GM12878 (cell line): ENCODE data around the gene SCMH1. TPM values are rescaled to one million over a fixed set of nuclear protein-coding genes. Genes with fewer than 3 reads are reported as not detected.

Source experiments
- ATAC-seq: fragments of 200-7000 bp; cut with Tn5 transposase; 3 replicates; pipeline ENCODE4 v1.9.1; 2020; ENCODE audit warnings: mild to moderate bottlenecking, moderate library complexity
- BruUV-seq: library from RNA; stranded (reverse); fragments of 400-500 nt; replicated peaks from 2 replicates; lab custom pipeline; 2021; lab: Mats Ljungman, UMichigan
- CTCF ChIA-PET: fragments of 300-600 bp; sonication (Branson Sonifier 250); formaldehyde crosslinking; extraction: SDS; loops from one replicate; lab custom pipeline; 2021; ENCODE audit warnings: inconsistent platforms; lab: Yijun Ruan, JAX
- POLR2A ChIA-PET: fragments of 350-600 bp; formaldehyde crosslinking; extraction: SDS; loops from one replicate; lab custom pipeline; 2021; ENCODE audit warnings: inconsistent platforms; lab: Charles Lee
- RAD21 ChIA-PET: fragments of 300-600 bp; sonication (Branson Sonifier 250); formaldehyde crosslinking; loops from one replicate; lab custom pipeline; 2023; ENCODE audit warnings: antibody characterized with exemption; ENCODE audit not compliant: unreplicated experiment; lab: Charles Lee
- SMC1A ChIA-PET: fragments of 300-600 bp; sonication (Branson Sonifier 250); formaldehyde crosslinking; loops from one replicate; lab custom pipeline; 2023; ENCODE audit not compliant: unreplicated experiment, uncharacterized antibody; lab: Charles Lee
- DNase-seq: peaks from one replicate; pipeline ENCODE4 v3.0.0-alpha.2; 2011; ENCODE audit warnings: low read depth, low spot score
- FAIRE-seq: peaks from 3 replicates; lab custom pipeline; 2011; peaks lifted over from hg19 to GRCh38; lab: Jason Lieb, UNC
- H2AFZ ChIP-seq: 2 replicates; pipeline ENCODE4 v1.6.0; 2011; ENCODE audit warnings: low read depth, low read length, control low read depth; ENCODE audit not compliant: control insufficient read depth
- H3K27ac ChIP-seq: 2 replicates; pipeline ENCODE4 v1.5.1; 2011; ENCODE audit warnings: control low read depth; ENCODE audit not compliant: control insufficient read depth, insufficient read depth
- H3K27me3 ChIP-seq, 2 experiments: replicated peaks in 1 of 2; 2 replicates each; pipeline versions ENCODE4 v1.6.0 to v1.6.1; 2011; ENCODE audit warnings: low read length in 1 of 2; ENCODE audit not compliant: control insufficient read depth in 2 of 2, insufficient read depth in 2 of 2
- H3K36me3 ChIP-seq, 2 experiments: 2 replicates each; pipeline ENCODE4 v1.5.1; 2011; ENCODE audit warnings: low read length in 1 of 2; ENCODE audit not compliant: control insufficient read depth in 2 of 2, insufficient read depth in 2 of 2
- H3K4me1 ChIP-seq: 2 replicates; pipeline ENCODE4 v1.6.1; 2011; ENCODE audit warnings: mild to moderate bottlenecking, low read length, moderate library complexity, mixed read lengths; ENCODE audit not compliant: control insufficient read depth, insufficient read depth
- H3K4me2 ChIP-seq: 2 replicates; pipeline ENCODE4 v1.6.0; 2011; ENCODE audit warnings: control low read depth; ENCODE audit not compliant: control insufficient read depth, insufficient read depth
- H3K4me3 ChIP-seq: fragments of 200-600 bp; sonication (generic); 2 replicates; pipeline ENCODE4 v1.5.1; 2016
- H3K79me2 ChIP-seq: 2 replicates; pipeline ENCODE4 v1.6.0; 2011; ENCODE audit warnings: low read length; ENCODE audit not compliant: control insufficient read depth, insufficient read depth
- H3K9ac ChIP-seq: 2 replicates; pipeline ENCODE4 v1.8.0; 2011; ENCODE audit warnings: low read length, control low read depth, mixed read lengths; ENCODE audit not compliant: control insufficient read depth, insufficient read depth
- H3K9me3 ChIP-seq: replicated peaks from 3 replicates; pipeline ENCODE4 v1.5.1; 2011; ENCODE audit warnings: mild to moderate bottlenecking, low read length; ENCODE audit not compliant: control insufficient read depth, insufficient read depth
- H4K20me1 ChIP-seq: 2 replicates; pipeline ENCODE4 v1.6.0; 2011; ENCODE audit not compliant: control insufficient read depth, insufficient read depth
- E2F4 ChIP-seq: IDR thresholded peaks from 2 replicates; pipeline ENCODE4 v1.6.1; 2012; ENCODE audit warnings: low read depth, low read length, improper control_type of control experiment
- EGR1 ChIP-seq, 2 experiments: IDR thresholded peaks; 1 replicate in 1 of 2; 2 replicates in 1 of 2; pipeline ENCODE4 v1.6.1; 2011 to 2012; ENCODE audit warnings: low read depth in 2 of 2, low read length in 2 of 2, borderline replicate concordance in 1 of 2, mild to moderate bottlenecking in 1 of 2, moderate library complexity in 1 of 2
- ETV6 ChIP-seq, 2 experiments: fragments of 450-650 bp in 1 of 2; IDR thresholded peaks in 1 of 2; conservative IDR thresholded peaks in 1 of 2; 2 replicates each; pipeline ENCODE4 v1.6.1; 2014; ENCODE audit warnings: antibody characterized with exemption in 1 of 2, borderline replicate concordance in 1 of 2, low read depth in 1 of 2, mild to moderate bottlenecking in 1 of 2, moderate library complexity in 1 of 2
- FOS ChIP-seq: IDR thresholded peaks from 3 replicates; pipeline ENCODE4 v1.6.1; 2011; ENCODE audit warnings: borderline replicate concordance; ENCODE audit not compliant: insufficient read length; ENCODE audit errors: extremely low read depth
- JUNB ChIP-seq: IDR thresholded peaks from 2 replicates; pipeline ENCODE4 v1.6.1; 2016; ENCODE audit warnings: antibody characterized with exemption, mild to moderate bottlenecking
- MEF2B ChIP-seq: fragments of 450-650 bp; IDR thresholded peaks from 2 replicates; pipeline ENCODE4 v1.6.1; 2018; ENCODE audit warnings: mild to moderate bottlenecking, moderate library complexity; ENCODE audit not compliant: partially characterized antibody, poor library complexity, severe bottlenecking
- MYB ChIP-seq: fragments of 150-350 bp; IDR thresholded peaks from 2 replicates; pipeline ENCODE4 v1.6.1; 2014; ENCODE audit warnings: mild to moderate bottlenecking, low read depth, low read length, borderline replicate concordance
- PKNOX1 ChIP-seq: fragments of 450-650 bp; IDR thresholded peaks from 2 replicates; pipeline ENCODE4 v1.6.1; 2016; ENCODE audit warnings: mild to moderate bottlenecking
- POLR2AphosphoS2 ChIP-seq: IDR thresholded peaks from 2 replicates; pipeline ENCODE4 v1.6.1; 2011; ENCODE audit warnings: low read depth, mild to moderate bottlenecking, low read length, improper control_type of control experiment, moderate library complexity
- POLR2AphosphoS5 ChIP-seq: IDR thresholded peaks from 2 replicates; pipeline ENCODE4 v1.6.1; 2011; ENCODE audit warnings: mild to moderate bottlenecking, low read length, inconsistent platforms
- TAF1 ChIP-seq: IDR thresholded peaks from 2 replicates; pipeline ENCODE4 v1.6.1; 2011; ENCODE audit warnings: mild to moderate bottlenecking, low read depth, low read length, borderline replicate concordance
- ZBTB4 ChIP-seq: fragments of 450-650 bp; formaldehyde crosslinking; IDR thresholded peaks from 2 replicates; pipeline ENCODE4 v1.4.0; 2022; ENCODE audit warnings: mild to moderate bottlenecking, moderate library complexity
- WGBS: methylation state at CpG from one replicate; pipeline ENCODE4 v1.1.6; 2016; ENCODE audit warnings: low lambda C conversion rate; ENCODE audit not compliant: insufficient replicate concordance, insufficient coverage; ENCODE audit errors: missing lambda C conversion rate; 5-methylcytosine and 5-hydroxymethylcytosine counted together
- in situ Hi-C: fragments of 300-500 bp; cut with MboI; formaldehyde crosslinking; loops from 9 replicates; pipeline ENCODE4 v1.14.3; 2018; ENCODE audit warnings: mixed read lengths
- intact Hi-C: fragments of 100-400 bp; cut with micrococcal nuclease; formaldehyde crosslinking; loops from one replicate; pipeline ENCODE4 v1.14.2; 2022; ENCODE audit not compliant: unreplicated experiment
- polyA plus RNA-seq, 11 experiments: library from polyadenylated mRNA; depleted of rRNA in 4 of 11; unstranded in 6 of 11; stranded (reverse) in 5 of 11; fragments of >200 nt; fragmentation: Nextera tagmentation in 4 of 11; fragmentation: Illumina TruSeq in 1 of 11; extraction: Ambion mirVana in 4 of 11; extraction: Trizol in 1 of 11; gene quantifications; 1 replicate in 1 of 11; 2 replicates in 10 of 11; pipeline versions ENCODE4 v1.2.1 to v1.2.3, GENCODE V29; 2011 to 2016; ENCODE audit warnings: inconsistent platforms in 2 of 11, missing spikeins in 2 of 11, low read depth in 1 of 11
- total RNA-seq, 4 experiments: library from RNA; depleted of rRNA in 3 of 4; stranded (reverse); fragments of >200 nt in 3 of 4; fragmentation: Illumina TruSeq in 1 of 4; extraction: Trizol in 1 of 4; gene quantifications; 2 replicates each; pipeline versions ENCODE4 v1.2.1 to v1.2.3, GENCODE V29; 2013 to 2021

Gene SCMH1
- total and polyA plus RNA-seq, 10 of the 15 experiments (the other 5 are each of a cell fraction or from before 2014, with no cell fraction given), result 7.5 to 44.1 (median 27.8) TPM

GRCh38 chr1:41249319-41249718 is 7.2 kb upstream of the SCMH1 start:
- ChIA-PET POLR2A (no interaction called here), SMC1A (no interaction called here)
- Histone ChIP-seq H3K79me2 (no peaks in the 10 kb centered on the region), H3K4me1 (no peaks in the 10 kb centered on the region), H3K4me2 (no peak overlapping the region), H3K4me3 (no peak overlapping the region)
- FAIRE-seq (no peak), ATAC-seq (no peak)
- in situ Hi-C loops, result no loop called here
- TF ChIP-seq JUNB, result no peak
- TF ChIP-seq FOS, result no peak
- TF ChIP-seq, all 136 proteins: peak for 0
- ChIA-PET RAD21 (no interaction called here), CTCF (no interaction called here)
- BruUV-seq, result no TSS peak
- no peak overlapping the region for H2AFZ ChIP-seq
- no peak for DNase-seq
- H3K9ac ChIP-seq, result no peak overlapping the region
- no peaks in the 10 kb centered on the region for H4K20me1 ChIP-seq
- H3K27ac ChIP-seq, result no peak overlapping the region
- intact Hi-C loops, result no loop called here
- WGBS, result 54% methylated on average over 5 of the region's 5 CpGs
- no peaks in the 10 kb centered on the region for H3K27me3 ChIP-seq
- no peaks in the 10 kb centered on the region; the same call in 2 of the 3 replicates for H3K9me3 ChIP-seq
- no peaks in the 10 kb centered on the region for H3K36me3 ChIP-seq

GRCh38 chr1:41246568-41246967 is 4.5 kb upstream of the SCMH1 start:
- no peaks in the 10 kb centered on the region for H3K36me3 ChIP-seq
- ChIA-PET RAD21 (no interaction called here), POLR2A (no interaction called here), SMC1A (no interaction called here), CTCF (interaction anchor here (0.7 kb wide), 1 partner anchor 76 kb away, joined by 3 read pairs; no protein-coding TSS in a partner anchor)
- H2AFZ ChIP-seq, result no peak overlapping the region
- no peaks in the 10 kb centered on the region for H3K9me3 ChIP-seq
- no peaks in the 10 kb centered on the region for H3K27me3 ChIP-seq
- no peak for DNase-seq
- peaks cover 17% of the 10 kb centered on the region for H3K79me2 ChIP-seq
- FAIRE-seq, result no peak
- H3K4me2 ChIP-seq, result no peak overlapping the region
- in situ Hi-C loops, result no loop called here
- 13% methylated on average over 1 of the region's 1 CpG for WGBS
- no peak overlapping the region for H3K9ac ChIP-seq
- H3K4me1 ChIP-seq, result peaks cover 8% of the 10 kb centered on the region
- ATAC-seq, result no peak
- no peak overlapping the region for H3K4me3 ChIP-seq
- H4K20me1 ChIP-seq, result no peaks in the 10 kb centered on the region
- H3K27ac ChIP-seq, result no peak overlapping the region
- intact Hi-C loops, result no loop called here
- no TSS peak for BruUV-seq
- TF ChIP-seq MYB (no peak), POLR2AphosphoS5 (no peak), E2F4 (no peak), TAF1 (no peak), ZBTB4 (CRISPR knock-in tag) (no peak), POLR2AphosphoS2 (no peak), MEF2B (no peak), PKNOX1 (no peak), EGR1 (IDR thresholded peaks at IDR 0.05; ENCODE audit: borderline replicate concordance in 1 of 2, low read depth in 2 of 2, low read length in 2 of 2) (no peak), ETV6 (conservative IDR thresholded peaks at IDR 0.05 in 1 of 2, IDR thresholded peaks at IDR 0.05 in 1 of 2; ENCODE audit: borderline replicate concordance in 1 of 2, low read depth in 1 of 2) (no peak)
